ENCODE measurements around the gene MGAM2.

Gene MGAM2

DNA sequence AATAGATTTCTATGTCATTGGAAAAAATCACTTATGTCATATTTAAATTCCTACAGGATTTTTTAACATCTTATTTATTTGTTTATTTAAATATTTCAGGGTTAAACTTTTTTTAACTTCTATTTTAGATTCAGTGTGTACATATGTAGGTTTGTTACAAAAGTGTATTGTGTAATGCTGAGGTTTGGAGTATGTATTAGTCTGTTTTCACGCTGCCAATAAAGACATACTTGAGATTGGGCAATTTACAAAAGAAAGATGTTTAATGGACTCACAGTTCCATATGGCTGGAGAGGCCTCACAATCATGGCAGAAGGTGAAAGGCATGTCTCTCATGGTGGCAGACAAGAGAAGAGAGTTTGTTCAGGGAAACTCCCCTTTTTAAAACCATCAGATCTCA, 65.4 kb downstream of the MGAM2 start:
- no peak for DNase-seq (ENCODE audit: low spot score)

DNA sequence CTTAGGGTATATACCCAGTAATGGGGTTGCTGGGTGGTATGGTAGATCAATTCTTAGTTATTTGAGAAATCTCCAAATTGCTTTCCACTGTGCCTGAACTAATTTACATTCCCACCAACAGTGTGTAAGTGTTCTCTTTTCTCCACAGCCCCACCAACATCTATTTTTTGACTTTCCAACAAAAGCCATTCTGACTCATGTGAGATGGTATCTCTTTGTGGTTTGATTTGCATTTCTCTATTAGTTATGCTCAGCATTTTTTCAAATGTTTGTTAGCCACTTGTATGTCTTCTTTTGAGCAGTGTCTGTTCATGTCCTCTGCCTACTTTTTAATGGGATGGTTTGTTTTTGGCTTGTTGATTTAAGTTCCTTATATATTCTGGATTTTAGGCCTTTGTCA, 66.4 kb downstream of the MGAM2 start:
- DNase-seq (ENCODE audit: low spot score) = no peak

- no peak for DNase-seq (ENCODE audit: low spot score)
Observed at GRCh38 chr7:142180426-142180825, 68.9 kb downstream of the MGAM2 start.

GRCh38 chr7:142181211-142181610, 69.7 kb downstream of the MGAM2 start:
- DNase-seq (ENCODE audit: low spot score) = no peak

DNA sequence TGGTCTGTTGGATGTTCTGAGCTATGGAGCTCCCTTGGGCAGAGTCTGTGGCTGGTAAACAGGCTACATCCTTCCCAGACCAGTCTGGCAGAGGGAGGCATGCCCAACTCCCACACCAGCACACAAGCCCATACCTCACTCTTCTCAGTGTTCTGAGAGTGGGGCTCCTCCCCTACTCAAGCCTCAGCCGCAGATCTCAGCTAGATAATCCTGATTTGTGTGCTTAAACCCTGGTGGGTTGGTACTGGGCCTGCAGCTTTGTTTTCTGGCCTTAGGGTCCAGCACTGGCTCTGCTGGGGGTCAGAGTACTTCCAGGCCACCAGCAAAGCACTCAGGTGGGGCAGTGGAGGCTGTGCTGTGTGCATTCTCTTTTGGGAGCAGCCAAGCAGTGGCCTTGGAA, 70.4 kb downstream of the MGAM2 start:
- DNase-seq (ENCODE audit: low spot score) = no peak

- no peak for DNase-seq (ENCODE audit: low spot score)
Observed at GRCh38 chr7:142185069-142185468, 73.6 kb downstream of the MGAM2 start.

DNA sequence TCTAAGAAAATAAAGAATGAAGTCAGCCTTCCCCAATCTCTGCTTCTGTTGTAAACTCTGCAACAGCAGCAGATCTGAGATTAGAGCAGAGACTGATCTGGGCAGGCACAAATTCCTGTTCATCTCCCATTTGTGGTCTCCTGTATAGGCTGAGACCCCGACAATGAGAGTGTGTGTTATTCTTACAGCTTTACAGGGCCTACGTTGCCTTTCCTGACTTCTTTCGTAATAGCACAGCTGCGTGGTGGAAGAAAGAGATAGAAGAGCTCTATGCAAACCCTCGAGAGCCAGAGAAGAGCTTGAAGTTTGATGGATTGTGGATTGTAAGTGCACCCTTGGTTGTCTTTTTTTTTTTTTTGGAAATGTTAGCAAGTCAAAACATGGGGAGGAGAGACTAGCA, 74.3 kb downstream of the MGAM2 start:
- no peak for DNase-seq (ENCODE audit: low spot score)

- DNase-seq (ENCODE audit: low spot score) = no peak
Observed at GRCh38 chr7:142188154-142188553, 76.6 kb downstream of the MGAM2 start.

GRCh38 chr7:142188846-142189245, 77.3 kb downstream of the MGAM2 start:
- peak; percentile 66 for DNase-seq (ENCODE audit: low spot score)

GRCh38 chr7:142194201-142194600, 82.7 kb downstream of the MGAM2 start:
- DNase-seq (ENCODE audit: low spot score) = no peak

DNA sequence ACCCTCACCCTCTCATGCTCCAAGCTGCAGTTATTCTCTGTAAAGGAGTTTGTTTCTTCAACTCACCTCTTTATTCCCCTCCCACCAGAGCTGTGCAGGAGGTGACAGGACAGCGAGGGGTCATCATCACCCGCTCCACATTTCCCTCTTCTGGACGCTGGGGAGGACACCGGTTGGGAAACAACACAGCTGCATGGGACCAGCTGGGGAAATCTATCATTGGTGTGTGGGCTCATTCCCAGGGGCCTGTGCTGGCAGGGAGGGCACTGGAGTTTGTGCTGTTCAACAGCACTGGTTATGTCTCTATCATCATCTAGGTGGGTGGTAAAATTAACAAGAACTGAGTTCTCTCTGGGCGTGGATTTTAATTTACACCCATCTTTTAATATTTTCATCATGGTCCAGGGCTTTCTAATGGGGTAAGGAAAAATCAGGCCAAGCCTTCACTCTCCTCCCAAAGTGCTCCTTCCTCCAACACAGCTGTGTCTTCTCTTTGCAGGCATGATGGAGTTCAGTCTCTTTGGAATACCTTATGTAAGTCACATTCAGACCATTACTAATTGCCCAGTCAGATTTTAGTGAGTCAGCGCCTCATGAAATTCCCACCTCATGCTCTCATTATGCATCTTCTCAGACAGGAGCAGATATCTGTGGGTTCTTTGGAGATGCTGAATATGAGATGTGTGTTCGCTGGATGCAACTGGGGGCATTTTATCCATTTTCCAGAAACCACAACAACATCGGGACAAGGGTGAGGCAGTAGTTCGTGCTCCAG, 84.7 kb downstream of the MGAM2 start:
- DNase-seq (ENCODE audit: low spot score) = no peak

GRCh38 chr7:142200206-142200605, 88.7 kb downstream of the MGAM2 start:
- no peak for DNase-seq (ENCODE audit: low spot score)

DNA sequence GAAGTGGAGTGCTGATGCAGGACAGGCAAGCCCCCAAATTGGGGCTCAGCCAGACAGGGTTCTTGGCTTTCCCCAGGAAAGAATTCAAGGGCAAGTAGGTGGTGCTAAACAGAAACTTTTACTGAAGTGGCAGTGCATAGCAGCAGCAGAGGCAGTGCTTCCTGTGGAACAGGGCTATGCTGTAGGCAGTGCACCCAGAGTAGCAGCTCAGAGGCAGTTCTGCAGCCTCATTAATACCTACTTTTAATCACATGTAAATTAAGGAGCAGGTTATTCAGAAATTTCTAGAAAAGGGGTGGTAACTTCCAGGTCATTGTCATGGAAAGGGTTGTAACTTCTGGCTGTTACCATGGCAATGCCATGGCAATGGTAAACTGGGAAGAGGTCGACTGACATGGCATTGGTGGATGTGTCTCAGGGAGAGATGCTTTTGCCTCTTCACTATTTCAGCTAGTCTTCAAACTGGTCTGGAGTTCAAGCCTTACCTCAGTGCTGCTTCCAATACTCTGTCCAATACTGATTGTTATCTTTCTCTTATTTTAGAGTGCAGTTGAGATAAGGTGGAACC, 117.1 kb downstream of the MGAM2 start:
- no peak for DNase-seq (ENCODE audit: low spot score)

DNA sequence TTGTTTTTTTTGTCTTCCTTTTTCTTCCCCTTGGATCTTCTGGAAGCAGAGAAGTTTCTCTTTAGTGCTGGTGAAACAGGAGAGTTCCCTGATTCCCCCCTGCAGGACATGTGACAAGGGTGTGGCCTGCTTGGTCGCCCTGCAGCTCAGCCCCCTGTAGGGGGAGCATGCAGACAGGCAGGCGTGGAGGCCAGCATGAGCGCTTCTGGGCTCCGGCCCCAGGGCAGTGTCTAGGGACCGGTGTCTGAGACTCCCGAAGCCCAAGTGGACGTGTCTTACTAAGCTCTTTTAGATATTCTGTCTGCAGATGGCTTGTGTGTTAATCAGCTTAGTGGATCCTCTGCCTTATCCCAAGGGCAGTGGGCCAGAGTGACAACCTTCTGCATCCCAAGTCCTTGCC, 120.2 kb downstream of the MGAM2 start:
- peak; percentile 42 for DNase-seq (ENCODE audit: low spot score)

DNA sequence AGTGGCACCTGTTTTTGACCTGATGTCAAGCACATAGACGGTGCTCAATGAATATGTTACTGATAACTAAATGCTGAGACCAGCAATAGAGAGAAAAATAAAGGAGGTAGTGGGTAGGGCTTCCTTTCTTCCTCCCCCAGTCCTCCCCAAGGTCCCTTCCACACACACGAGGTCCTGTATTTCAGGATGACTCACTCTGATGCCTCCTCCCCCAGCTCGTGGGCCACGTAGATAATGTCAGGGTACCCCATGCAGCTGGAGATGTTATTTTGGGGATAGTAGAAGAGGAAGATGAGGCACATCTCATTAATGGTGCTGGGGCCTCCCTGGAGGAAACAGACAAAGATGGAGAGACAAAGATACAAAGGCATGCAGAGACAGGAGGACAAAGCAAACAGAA, 129.0 kb downstream of the MGAM2 start:
- no peak for DNase-seq (ENCODE audit: low spot score)

GRCh38 chr7:142243823-142244222, 132.3 kb downstream of the MGAM2 start:
- DNase-seq (ENCODE audit: low spot score) = no peak

DNA sequence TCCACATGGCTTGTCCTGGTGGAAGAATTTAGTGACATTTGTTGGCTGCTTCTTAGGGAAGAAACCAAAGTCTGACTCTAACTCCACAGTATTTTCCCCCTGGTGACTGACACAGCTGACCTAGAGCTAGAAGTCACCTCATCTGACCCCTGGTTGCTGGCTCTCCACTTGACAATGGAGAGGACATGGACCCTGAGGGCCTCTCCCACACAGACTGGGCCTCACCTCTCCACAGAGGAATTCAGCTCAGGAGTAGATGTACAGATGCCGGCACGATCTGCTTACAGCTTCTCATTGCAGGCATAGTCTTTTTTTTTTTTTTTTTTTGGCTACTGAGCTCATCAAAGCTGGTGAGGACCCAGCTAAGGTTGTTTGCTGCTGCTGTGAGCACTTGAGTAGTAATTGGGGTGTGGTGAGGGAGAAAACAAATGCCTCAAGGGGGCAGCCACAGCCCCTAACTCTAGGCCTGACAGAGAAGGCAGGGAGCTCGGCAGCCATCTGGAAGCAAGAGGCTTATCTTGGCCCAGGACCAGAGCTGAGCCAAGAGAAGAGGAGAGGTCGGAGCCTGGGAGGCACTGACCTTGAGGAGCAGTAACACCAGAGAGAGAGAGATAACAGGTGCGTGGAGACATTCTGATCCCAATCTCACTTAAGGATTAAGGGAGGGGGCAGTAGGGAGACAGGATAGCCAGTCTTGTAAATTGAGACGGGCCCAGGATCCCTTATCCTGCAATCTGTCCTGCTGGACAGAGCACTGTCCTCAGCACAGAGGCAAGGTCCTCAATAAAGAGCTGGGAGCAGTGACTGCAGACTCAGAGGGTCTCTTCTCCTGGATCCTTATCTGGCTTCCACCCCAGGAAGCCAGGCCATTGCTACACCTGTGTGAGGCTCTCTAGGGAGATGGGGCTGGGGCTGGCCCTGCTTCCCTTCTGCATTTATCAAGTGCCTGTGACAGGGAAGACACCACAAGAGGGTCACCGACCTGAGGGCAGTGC, 136.9 kb downstream of the MGAM2 start:
- DNase-seq (ENCODE audit: low spot score) = no peak

GRCh38 chr7:142249918-142250317, 138.4 kb downstream of the MGAM2 start:
- no peak for DNase-seq (ENCODE audit: low spot score)

- DNase-seq (ENCODE audit: low spot score) = no peak
Observed at GRCh38 chr7:142250705-142251104, 139.2 kb downstream of the MGAM2 start.

- no peak for DNase-seq (ENCODE audit: low spot score)
Observed at GRCh38 chr7:142257958-142258357, 146.4 kb downstream of the MGAM2 start, which contains the start of gene PRSS58. PRSS58 (minus strand) TSS chr7:142258058; CDS start chr7:142257707, 351 bp downstream.

GRCh38 chr7:142263598-142264380, 152.3 kb downstream of the MGAM2 start:
- DNase-seq (ENCODE audit: low spot score) = peak; percentile 54
